HG03342 (cell line): ENCODE data around the gene C19orf47.

Source experiments
- ATAC-seq: cut with Tn5 transposase; IDR thresholded peaks from one replicate; pipeline ENCODE4 v1.9.1; 2021; ENCODE audit warnings: mild to moderate bottlenecking, moderate library complexity; ENCODE audit not compliant: unreplicated experiment

C19orf47 gene

GRCh38 chr19:40321076-40321475 is 27.1 kb downstream of the C19orf47 start:
- ATAC-seq = no peak

DNA sequence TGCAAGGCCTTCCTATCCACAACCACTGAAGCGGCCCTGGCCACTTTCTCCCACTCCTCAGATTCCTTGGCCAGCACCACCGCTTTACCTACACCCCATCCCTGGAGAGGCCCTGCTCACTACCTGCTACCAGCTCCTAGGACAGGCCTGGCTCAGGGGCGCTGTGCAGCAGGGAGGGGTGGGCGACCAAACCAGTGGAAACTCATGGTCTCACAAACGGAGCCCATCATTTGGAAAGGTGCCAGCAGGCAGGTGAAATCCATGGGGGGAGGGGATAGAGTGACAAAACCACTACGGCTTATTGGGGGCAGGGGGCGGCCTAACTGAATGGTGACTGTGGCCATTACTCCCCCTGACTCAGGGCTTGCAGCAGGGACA is 27.6 kb downstream of the C19orf47 start:
- no peak for ATAC-seq

GRCh38 chr19:40317338-40317737 is 30.9 kb downstream of the C19orf47 start:
- ATAC-seq = no peak

- no peak for ATAC-seq
Measured at GRCh38 chr19:40315812-40316470, 32.3 kb downstream of the C19orf47 start.

- no peak for ATAC-seq
Measured at GRCh38 chr19:40314656-40315055, 33.5 kb downstream of the C19orf47 start.

GRCh38 chr19:40313229-40313983 is 34.8 kb downstream of the C19orf47 start:
- ATAC-seq = no peak

DNA sequence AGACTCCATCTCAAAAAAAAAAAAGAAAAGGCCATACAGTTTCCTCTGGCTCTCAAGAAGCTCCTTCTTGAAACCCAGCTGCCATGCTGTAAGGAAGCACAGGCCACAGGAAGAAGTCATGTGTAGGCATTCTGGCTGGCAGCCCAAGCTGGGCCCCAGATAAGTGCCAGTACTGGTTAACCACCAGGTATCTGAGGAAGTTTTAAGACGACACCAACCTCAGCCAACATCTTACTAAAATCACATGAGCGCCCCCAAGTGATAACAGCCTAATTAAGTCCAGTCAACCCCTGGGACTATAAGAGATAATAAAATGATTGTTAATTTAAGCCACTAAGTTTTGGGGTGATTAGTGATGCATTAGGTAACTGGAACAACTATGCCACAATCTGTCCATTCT is 35.7 kb downstream of the C19orf47 start:
- no peak for ATAC-seq

GRCh38 chr19:40309666-40310065 is 38.5 kb downstream of the C19orf47 start:
- ATAC-seq = no peak

DNA sequence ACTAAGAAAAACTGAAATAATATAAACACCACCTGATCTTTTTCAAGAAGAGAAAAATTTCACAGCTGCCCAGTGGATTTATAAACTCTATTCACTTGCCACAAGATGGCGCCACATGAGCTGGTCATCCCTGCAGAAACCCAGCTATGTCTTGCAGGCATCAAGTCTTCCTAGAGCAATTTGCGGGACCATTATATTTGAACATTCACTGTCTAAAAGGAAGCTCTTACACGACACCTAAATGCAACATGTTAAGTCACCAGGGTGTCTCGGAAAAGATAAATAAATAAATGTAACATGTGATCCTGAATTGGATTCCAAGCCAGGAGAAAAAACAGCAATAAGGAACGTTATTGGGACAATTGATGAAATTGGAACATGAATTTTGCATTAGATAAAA is 42.8 kb downstream of the C19orf47 start:
- no peak for ATAC-seq

- ATAC-seq = no peak
Measured at GRCh38 chr19:40304306-40304705, 43.9 kb downstream of the C19orf47 start.

DNA sequence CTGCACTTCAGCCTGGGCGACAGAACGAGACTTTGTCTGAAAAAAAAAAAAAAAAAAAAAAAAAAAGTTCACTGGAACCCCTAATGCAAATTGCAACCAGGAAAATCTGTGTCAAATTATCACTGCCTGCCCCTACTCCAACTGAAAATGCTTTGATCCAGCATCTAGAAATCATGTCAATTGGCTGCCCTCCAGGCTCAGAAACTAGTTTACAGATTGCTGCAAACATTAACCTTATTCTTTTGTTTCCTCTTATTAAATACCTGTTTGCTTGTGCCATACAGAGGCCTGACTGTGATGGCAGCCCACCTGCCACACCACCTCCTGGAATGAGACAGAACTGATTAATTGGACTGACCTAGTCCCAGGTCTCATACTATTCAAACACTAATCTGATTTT is 44.4 kb downstream of the C19orf47 start:
- ATAC-seq = no peak

DNA sequence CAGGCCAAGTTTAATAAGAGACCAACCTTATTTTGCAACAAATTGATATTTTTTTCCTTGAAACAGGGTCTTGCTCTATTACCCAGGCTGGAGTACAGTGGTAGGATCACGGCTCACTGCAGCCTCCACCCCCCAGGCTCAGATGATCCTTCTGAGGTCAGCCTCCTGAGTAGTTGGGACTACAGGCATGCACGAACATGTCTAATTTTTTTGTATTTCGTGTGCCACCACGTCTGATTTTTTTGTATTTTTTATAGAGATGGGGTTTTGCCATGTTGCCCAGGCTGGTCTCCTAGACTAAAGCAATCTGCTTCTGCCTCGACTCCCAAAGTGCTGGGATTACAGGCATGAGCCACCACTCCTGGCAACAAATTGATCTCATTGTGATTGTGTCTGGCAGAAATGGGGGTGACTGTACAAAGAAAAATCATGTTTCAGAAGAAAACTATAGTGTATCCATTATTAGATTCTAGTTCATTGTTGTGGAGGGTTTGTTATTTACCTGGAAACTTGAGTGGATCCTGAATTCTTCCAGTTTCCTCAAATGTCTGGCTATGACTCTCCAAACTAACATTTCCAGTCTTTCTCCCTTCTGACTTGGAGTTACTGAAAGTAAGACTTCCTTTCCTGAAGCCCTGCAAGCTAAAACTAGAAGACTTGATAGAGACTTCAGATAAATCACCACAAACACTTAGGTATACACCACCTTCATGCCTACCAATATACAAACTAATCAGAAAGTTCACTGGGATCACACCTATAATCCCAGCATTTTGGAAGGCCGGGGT is 45.8 kb downstream of the C19orf47 start:
- no peak for ATAC-seq

- no peak for ATAC-seq
Measured at GRCh38 chr19:40300668-40301067, 47.5 kb downstream of the C19orf47 start.

GRCh38 chr19:40298026-40298425 is 50.2 kb downstream of the C19orf47 start:
- no peak for ATAC-seq

- ATAC-seq = no peak
Measured at GRCh38 chr19:40294560-40294959, 53.6 kb downstream of the C19orf47 start.

DNA sequence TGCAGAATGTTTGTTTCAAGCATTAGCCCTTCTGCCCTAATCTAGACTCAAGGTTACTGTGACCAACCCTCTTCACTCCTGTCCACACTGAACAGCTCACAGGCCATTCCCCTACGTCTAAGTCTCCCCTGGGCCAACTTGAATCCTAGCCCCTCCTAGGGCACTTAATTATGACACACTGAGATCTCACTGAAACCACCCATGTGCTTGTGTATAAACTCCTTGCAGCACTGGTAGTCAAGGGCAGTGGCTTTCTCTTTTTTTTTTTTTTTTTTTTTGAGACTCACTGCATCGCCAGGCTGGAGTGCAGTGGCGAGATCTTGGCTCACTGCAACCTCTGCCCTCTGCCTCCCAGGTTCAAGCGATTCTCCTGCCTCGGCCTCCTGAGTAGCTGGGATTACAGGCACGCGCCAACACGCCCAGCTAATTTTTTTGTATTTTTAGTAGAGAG is 61.2 kb downstream of the C19orf47 start:
- no peak for ATAC-seq

- no peak for ATAC-seq
Measured at GRCh38 chr19:40286235-40286970, 61.8 kb downstream of the C19orf47 start.

DNA sequence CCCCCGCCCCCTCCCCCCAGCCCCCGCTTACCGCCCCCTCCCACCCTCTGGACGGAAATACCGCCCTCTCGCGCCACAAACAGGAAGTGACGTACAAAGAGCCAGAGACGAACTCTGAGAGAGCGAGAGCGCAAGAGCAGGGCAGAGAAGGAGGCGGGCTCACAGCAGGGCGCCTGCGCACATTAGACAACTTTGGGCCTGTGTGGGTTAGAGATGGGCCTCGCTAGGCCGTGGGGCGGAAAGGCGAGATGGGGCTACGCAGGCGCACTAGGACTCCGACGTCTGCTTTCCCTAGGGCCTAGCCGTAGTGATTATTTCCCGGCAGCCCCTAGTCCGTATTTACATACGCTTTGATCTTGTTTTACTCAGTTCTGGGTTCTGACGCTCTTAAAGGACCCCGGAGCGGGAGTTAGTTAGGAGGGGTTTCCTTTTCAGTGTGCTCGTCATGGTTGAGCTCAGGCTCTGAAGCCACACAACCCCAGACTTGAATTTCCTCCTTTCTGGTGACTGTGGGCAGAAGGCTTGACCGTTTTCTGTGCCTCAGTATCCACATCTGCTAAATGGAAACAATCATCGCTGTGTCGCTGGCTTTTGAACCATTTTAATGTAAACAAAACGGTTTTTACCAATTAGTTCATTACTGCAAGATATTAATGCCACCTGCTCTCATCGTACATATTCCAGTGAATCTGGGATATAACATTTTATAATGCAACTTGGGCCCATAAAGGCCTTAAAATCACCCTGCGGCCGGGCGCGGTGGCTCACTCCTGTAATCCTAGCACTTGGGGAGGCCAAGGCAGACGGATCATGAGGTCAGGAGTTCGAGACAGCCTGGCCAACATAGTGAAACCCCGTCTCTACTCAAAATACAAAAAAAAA is 62.6 kb downstream of the C19orf47 start:
- ATAC-seq = peak; percentile 78

DNA sequence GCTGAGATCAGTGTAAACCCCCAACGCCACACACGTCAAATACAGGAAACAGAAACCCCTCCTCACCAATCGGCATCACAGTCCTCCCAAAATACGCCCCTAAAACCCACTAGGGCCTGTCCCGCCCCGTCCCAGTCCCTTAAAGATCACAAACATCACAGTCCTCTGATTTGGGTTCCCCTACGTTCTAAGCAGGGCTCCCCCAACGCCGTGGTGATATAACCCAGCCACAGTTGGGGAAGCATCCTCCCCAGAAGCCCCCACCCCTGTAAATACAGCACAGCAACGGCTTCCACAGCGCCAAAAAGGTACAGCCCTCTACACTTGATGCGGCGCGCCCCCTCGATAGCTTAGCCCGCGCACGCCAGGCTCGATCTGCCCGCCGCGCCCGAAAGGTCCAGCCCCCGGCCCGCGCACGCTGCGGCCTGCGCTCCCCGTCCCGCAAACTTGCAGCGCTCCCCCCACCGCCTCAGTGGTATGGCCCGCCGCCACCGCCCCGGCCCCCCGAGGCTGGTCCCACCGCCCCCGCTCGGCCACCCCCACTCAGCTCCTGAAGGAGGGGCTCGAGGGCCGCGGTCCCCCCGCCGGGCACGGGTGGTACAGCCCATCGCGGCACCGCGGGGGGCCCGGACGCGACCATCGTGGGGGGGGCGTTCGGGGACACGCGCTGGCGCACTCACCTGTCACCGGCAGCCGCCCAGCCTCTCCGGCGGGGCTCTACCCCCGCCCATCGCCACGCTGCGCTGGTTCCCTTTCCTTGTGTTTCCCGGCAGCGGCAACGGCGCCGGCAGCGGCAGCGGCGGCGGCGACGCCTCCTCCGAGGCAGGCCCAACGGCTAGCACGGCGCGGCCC is 63.5 kb downstream of the C19orf47 start, which contains the start of gene AKT2:
Gene AKT2, minus strand, starts transcription at position 845 of the 852 bp plus-strand sequence. CDS start 20,078 bp downstream, outside the sequence.
- ATAC-seq = peak; percentile 25
